ENCODE measurements around the gene PTGES2.

- no peak for TF ChIP-seq GATA2 (IDR thresholded peaks at IDR 0.05; ENCODE audit: low read depth, low read length)
- TF ChIP-seq GATA3 (IDR thresholded peaks at IDR 0.05; ENCODE audit: low read depth, low read length): no peak
Observed at GRCh38 chr9:128166169-128166568, 38.6 kb upstream of the PTGES2 start.

Data from SH-SY5Y (cell line).